Endothelial cell of umbilical vein (primary cell): ENCODE measurements around the gene NUDT14. TPM values are rescaled to one million over a fixed set of nuclear protein-coding genes. Genes with fewer than 3 reads are reported as not detected.

Experiments
- BruUV-seq: library from RNA; stranded (reverse); fragments of 400-500 nt; replicated peaks from 2 replicates; lab custom pipeline; 2021; lab: Mats Ljungman, UMichigan
- CTCF ChIA-PET: fragments of 300-600, 350-600 bp; sonication (Branson Sonifier 250); formaldehyde crosslinking; loops from one replicate; lab custom pipeline; 2021; ENCODE audit warnings: antibody characterized with exemption, inconsistent platforms; lab: Charles Lee
- POLR2A ChIA-PET: fragments of 300-600, 350-600 bp; sonication (Branson Sonifier 250); formaldehyde crosslinking; loops from one replicate; lab custom pipeline; 2021; ENCODE audit warnings: antibody characterized with exemption, inconsistent platforms; lab: Charles Lee
- DNase-seq: peaks from one replicate; pipeline ENCODE4 v3.0.0-alpha.2; 2011; ENCODE audit warnings: low read depth, low spot score
- FAIRE-seq: peaks from 2 replicates; lab custom pipeline; 2011; peaks lifted over from hg19 to GRCh38; lab: Jason Lieb, UNC
- H2AFZ ChIP-seq: 2 replicates; pipeline ENCODE4 v1.6.0; 2012; ENCODE audit warnings: low read depth, low read length, control low read depth, inconsistent platforms
- H3K27ac ChIP-seq: 2 replicates; pipeline ENCODE4 v1.5.1; 2011; ENCODE audit warnings: low read depth, mild to moderate bottlenecking, control low read depth, low read length, moderate library complexity; ENCODE audit not compliant: insufficient read depth
- H3K27me3 ChIP-seq, 2 experiments: 2 replicates each; pipeline versions ENCODE4 v1.6.0 to v1.6.1; 2011; ENCODE audit warnings: low read length in 2 of 2, mixed read lengths in 1 of 2; ENCODE audit not compliant: control insufficient read depth in 2 of 2, insufficient read depth in 2 of 2
- H3K36me3 ChIP-seq, 2 experiments: 2 replicates in 1 of 2; 3 replicates in 1 of 2; pipeline ENCODE4 v1.5.1; 2011; ENCODE audit warnings: low read length in 2 of 2, mild to moderate bottlenecking in 1 of 2, moderate library complexity in 1 of 2; ENCODE audit not compliant: control insufficient read depth in 2 of 2, insufficient read depth in 2 of 2; ENCODE audit errors: extremely low read depth in 1 of 2
- H3K4me1 ChIP-seq: 3 replicates; pipeline ENCODE4 v1.5.1; 2011; ENCODE audit warnings: mild to moderate bottlenecking, low read length; ENCODE audit not compliant: control insufficient read depth, insufficient read depth; ENCODE audit errors: extremely low read depth
- H3K4me2 ChIP-seq: 2 replicates; pipeline ENCODE4 v1.6.1; 2011; ENCODE audit warnings: low read length, control low read depth, mixed read lengths; ENCODE audit not compliant: insufficient read depth
- H3K4me3 ChIP-seq, 3 experiments: fragments of 200-600 bp in 1 of 3; sonication (generic), shearing (Covaris generic) in 1 of 3; replicated peaks in 1 of 3; 2 replicates each; pipeline ENCODE4 v1.5.1; 2011 to 2016; ENCODE audit warnings: control low read depth in 3 of 3, low read length in 3 of 3, mild to moderate bottlenecking in 2 of 3, inconsistent platforms in 1 of 3, low read depth in 1 of 3, moderate library complexity in 1 of 3; ENCODE audit not compliant: insufficient read depth in 1 of 3
- H3K79me2 ChIP-seq: 2 replicates; pipeline ENCODE4 v1.6.0; 2012; ENCODE audit warnings: low read length, inconsistent platforms; ENCODE audit not compliant: control insufficient read depth, insufficient read depth
- H3K9ac ChIP-seq: replicated peaks from 2 replicates; pipeline ENCODE3; 2011; ENCODE audit warnings: low read length, control low read depth; ENCODE audit not compliant: insufficient read depth; ENCODE audit errors: extremely low read depth
- H3K9me1 ChIP-seq: replicated peaks from 3 replicates; pipeline ENCODE4 v1.6.0; 2011; ENCODE audit warnings: mild to moderate bottlenecking, low read length; ENCODE audit not compliant: control insufficient read depth, insufficient read depth; ENCODE audit errors: extremely low read depth
- H3K9me3 ChIP-seq: replicated peaks from 2 replicates; pipeline ENCODE4 v1.5.1; 2012; ENCODE audit warnings: low read length, inconsistent platforms; ENCODE audit not compliant: control insufficient read depth, insufficient read depth
- H4K20me1 ChIP-seq: replicated peaks from 2 replicates; pipeline ENCODE3; 2011; ENCODE audit warnings: mild to moderate bottlenecking, low read length; ENCODE audit not compliant: control insufficient read depth, insufficient read depth; ENCODE audit errors: extremely low read depth
- FOS ChIP-seq: IDR thresholded peaks from 2 replicates; pipeline ENCODE4 v1.6.1; 2011; ENCODE audit warnings: mild to moderate bottlenecking, low read length, moderate library complexity, borderline replicate concordance; ENCODE audit not compliant: insufficient read depth
- GATA2 ChIP-seq: IDR thresholded peaks from 2 replicates; pipeline ENCODE4 v1.7.0; 2011; ENCODE audit warnings: low read depth, mild to moderate bottlenecking, moderate library complexity, mixed read lengths, low read length; ENCODE audit not compliant: insufficient read length, insufficient read depth
- JUN ChIP-seq: IDR thresholded peaks from 2 replicates; pipeline ENCODE4 v1.6.1; 2011; ENCODE audit warnings: borderline replicate concordance, low read depth; ENCODE audit not compliant: insufficient read length, insufficient read depth
- MYC ChIP-seq: IDR thresholded peaks from one replicate; pipeline ENCODE4 v1.6.1; 2011; ENCODE audit warnings: mild to moderate bottlenecking, low read depth, low read length
- POLR2A ChIP-seq: IDR thresholded peaks from 2 replicates; pipeline ENCODE4 v1.6.1; 2012; ENCODE audit warnings: low read depth, mild to moderate bottlenecking, control low read depth, low read length
- dilution Hi-C: fragments of 300-500 bp; cut with MboI; formaldehyde crosslinking; loops from one replicate; pipeline ENCODE4 v1.15.0; 2019; ENCODE audit warnings: low sequenced_read_pairs; ENCODE audit not compliant: extremely low pct_ligation_motif_present
- intact Hi-C: fragments of 100-400 bp; cut with micrococcal nuclease; formaldehyde crosslinking; loops from one replicate; pipeline ENCODE4 v1.10.0; 2022
- polyA plus RNA-seq, 4 experiments: library from polyadenylated mRNA; depleted of rRNA in 3 of 4; stranded (reverse) in 3 of 4; unstranded in 1 of 4; fragments of >200 nt; gene quantifications; 2 replicates each; pipeline versions ENCODE4 v1.2.1 to v1.2.3, GENCODE V29; 2011 to 2012; ENCODE audit warnings: missing spikeins in 1 of 4
- total RNA-seq: library from RNA; stranded (reverse); gene quantifications from 2 replicates; pipeline ENCODE4 v1.2.3, GENCODE V29; 2021
- TF ChIP-seq, protein P1 (sequence below): IDR thresholded peaks from 2 replicates; pipeline ENCODE4 v1.6.1; 2011; ENCODE audit not compliant: insufficient read depth, insufficient read length

The NUDT14 gene
- total and polyA plus RNA-seq, 2 donors (not counting 3 experiments of a cell fraction or from before 2014, with no cell fraction given): 97.7 to 103 TPM

- Histone ChIP-seq H3K36me3 (peaks cover 5 to 43% of the 10 kb centered on the region in 2 experiments), H3K27me3 (no peaks in the 10 kb centered on the region), H3K4me2 (no peak overlapping the region), H3K27ac (no peak overlapping the region), H2AFZ (no peak overlapping the region), H4K20me1 (no peaks in the 10 kb centered on the region), H3K79me2 (peaks cover 4% of the 10 kb centered on the region), H3K4me3 (no peak overlapping the region), H3K9ac (no peak overlapping the region), H3K9me3 (no peaks in the 10 kb centered on the region), H3K4me1 (no peaks in the 10 kb centered on the region), H3K9me1 (no peaks in the 10 kb centered on the region)
- ChIA-PET POLR2A (no interaction called here), CTCF (interaction anchor here (1.1 kb wide), 1 partner anchor 63 kb away, joined by 3 read pairs; no protein-coding TSS in a partner anchor)
- BruUV-seq: no TSS peak
- dilution Hi-C loops: no loop called here
- DNase-seq: no peak
- intact Hi-C loops: no loop called here
- no peak for FAIRE-seq
- TF ChIP-seq GATA2: no peak
- TF ChIP-seq MYC: no peak
- no peak for TF ChIP-seq JUN
- no peak for TF ChIP-seq POLR2A
- TF ChIP-seq, protein P1, sequence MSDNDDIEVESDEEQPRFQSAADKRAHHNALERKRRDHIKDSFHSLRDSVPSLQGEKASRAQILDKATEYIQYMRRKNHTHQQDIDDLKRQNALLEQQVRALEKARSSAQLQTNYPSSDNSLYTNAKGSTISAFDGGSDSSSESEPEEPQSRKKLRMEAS: no peak
- TF ChIP-seq FOS: no peak
These were observed 28.3 kb downstream of the NUDT14 start for GRCh38 chr14:105152794-105153241.
